ENCODE results near the gene PSMB8.
A peak's percentile ranks its signal among the peaks of the same experiment; 100 is the strongest.
"Not testable (repeated sequence)": the region's sequence is repeated elsewhere in the genome, so short reads cannot be mapped to it uniquely, and the experiment has no call there.

Gene PSMB8

DNA sequence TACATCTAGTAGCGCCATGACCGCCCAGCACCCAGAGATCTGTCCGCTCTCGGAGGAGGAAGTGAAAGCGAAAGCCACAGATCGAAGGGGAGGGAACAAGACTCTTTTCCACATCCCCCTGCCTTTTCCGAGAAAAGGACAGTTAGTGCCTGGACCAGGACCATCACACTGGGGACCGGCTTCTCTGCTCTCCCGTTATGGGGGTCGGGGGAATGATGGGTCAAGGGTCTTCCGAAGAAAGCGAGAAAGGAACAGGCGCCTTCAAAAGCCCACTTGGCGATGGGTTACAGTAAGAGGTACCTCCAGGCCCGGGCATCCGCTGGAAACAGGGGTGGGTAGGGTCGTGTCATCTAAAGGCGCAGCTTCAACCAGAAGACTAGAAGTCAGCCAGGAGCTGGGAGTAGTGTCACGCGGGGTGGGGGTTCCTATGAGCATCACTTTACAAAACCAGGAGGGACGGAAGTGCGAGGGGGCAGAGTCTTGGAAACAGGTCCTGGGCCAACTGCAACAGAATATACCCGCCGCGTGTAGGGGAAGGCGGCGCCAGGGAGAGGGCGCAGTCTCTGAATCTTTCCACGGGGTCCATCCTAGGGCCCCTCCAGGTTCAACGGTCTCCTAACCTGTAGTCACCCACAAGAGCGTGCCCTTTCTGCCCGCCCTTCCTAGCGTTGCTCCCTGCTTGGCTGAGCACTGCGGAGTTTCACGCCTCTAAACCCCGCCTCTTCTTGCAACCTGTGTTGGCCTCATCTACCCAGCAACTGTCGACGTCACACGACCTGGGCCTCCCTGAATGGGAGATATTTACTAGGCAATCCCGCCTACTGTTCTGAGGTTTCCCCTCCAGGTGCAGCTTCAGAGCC, at the start of gene PSMB8:
Gene PSMB8, minus strand, starts transcription at position 69 of the 860 bp plus-strand sequence. Its CDS starts 51 bp downstream, at position 18.
- peak; percentile 98 for DNase-seq

DNA sequence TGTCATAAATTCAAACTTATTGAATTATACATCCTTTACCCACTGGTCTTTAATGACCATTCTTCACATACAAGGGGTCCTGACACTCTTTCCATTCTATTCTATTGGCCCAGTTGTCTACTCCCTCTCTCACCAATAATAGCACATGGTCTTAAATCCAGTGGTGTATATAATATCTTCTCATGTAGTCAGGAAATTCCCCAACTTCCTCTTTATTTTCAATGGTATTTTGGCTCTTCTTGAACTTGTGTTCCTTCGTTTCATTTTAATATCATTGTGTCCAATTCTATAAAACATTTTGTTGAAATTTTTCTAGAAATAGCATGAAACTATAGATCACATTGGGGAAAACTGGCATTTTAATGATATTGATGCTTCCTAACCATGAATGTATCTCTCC, 47.0 kb upstream of the PSMB8 start:
- DNase-seq: no peak

DNA sequence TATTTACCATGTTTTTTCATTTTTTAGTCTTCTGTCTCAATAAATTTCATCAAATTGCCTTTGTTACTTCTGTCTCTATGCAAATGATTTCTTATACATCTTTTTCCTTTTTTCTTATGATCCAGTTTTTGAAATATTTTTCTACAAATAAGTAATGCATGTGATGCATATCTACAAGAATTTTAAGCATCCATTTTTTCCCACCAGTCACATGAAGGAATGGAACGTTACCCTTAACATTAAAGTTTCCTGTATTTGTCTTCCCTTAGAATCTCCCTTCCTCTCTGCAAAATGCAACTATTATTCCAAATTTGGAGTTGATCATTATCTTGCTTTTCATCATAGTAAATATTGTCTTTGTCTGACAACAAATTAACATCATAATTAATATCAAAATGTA, 45.7 kb upstream of the PSMB8 start:
- no peak for DNase-seq

DNA sequence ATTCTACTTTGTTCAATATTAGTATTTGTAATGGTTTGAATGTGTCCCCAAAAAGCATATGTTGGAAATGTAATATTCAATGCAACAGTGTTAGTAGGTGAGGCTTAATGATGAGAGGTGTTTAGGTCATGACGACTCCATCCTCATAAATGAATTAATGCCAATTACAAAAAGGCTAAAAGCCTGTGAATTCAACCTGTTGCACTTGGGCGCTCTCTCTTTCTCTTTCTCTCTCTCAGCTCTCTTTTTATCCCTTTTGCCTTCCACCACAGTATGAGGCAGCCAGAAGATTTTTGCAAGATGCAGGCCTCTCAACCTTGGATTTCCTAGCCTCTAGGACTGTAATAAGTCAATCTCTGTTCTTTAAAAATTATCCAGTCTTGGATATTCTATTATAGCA, 44.7 kb upstream of the PSMB8 start:
- no peak for DNase-seq

DNA sequence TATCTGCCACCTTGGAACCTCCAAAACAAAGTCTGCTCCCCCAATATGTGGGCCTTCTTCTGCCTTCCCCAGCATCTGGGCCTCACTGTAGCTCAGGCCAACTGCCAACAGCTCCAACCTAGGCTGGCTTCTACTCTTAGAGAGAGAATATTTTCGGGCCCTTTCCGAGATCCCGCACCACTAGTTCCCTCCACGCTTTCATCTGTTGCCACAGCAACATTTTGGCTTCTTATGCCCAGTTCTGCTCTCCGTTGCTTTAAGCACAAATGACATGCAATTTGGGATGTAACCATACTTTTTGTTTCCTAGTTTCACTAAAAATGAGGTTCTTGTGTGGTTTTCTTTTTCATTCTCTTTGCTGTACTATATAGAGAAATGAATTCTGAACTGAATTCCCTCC, 43.8 kb upstream of the PSMB8 start:
- no peak for DNase-seq

DNA sequence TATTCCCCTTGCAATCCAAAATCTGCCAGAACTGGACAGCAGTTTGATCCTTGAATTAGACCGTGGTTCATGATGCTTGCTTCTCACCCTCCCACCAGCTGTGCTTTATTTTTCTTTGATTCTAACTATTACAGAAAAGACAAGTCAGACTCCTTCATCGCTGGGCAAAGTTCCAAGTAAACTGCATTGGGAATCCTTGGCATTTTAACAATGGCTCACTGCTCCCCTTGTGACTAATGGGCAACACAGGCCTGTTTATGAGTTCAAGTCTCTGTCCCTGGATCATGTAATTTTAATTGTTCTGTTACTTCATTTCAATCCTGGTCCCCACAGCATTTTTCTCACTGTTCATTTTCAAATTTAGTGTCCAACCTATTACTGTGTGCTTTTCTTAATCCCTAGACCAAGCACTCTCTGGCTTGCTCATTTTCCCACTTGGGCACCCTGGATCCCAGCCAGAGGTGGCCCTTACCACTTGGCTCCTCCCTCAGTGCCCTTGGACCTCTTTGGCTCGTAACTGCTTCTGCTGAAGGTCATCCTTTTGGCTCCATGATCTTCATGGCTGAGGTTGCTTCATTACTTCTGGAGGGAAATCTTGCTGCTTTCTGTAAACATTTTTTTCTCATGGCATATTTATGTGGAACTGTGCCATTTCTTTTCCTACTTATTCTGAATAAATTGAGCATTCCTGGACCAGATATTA, 43.0 kb upstream of the PSMB8 start:
- DNase-seq: no peak

DNA sequence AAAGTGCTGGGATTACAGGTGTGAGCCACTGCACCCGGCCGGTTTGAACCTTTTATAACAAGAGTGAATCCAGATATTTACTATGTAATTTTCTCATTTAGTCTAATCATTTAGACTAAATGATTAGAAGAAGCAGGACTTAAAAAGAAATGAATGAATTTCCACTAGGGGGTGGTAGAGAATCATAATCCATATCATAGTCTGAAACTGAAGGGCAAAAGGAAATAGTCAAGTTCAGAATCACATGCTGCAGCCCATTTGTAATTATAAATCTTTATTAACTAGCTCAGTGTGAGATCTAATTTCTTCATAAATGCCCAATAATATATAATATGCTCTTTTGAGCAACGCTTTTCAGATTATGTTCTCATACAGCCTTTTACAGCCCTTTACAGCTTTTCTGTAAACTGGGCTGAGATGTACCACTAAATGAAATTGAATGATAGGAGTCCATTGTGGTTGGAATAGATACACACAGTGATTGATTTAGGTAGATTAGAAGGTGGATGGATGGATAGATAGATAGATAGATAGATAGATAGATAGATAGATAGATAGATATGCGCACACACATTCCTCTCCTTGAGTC, 41.9 kb upstream of the PSMB8 start:
- DNase-seq: no peak

DNA sequence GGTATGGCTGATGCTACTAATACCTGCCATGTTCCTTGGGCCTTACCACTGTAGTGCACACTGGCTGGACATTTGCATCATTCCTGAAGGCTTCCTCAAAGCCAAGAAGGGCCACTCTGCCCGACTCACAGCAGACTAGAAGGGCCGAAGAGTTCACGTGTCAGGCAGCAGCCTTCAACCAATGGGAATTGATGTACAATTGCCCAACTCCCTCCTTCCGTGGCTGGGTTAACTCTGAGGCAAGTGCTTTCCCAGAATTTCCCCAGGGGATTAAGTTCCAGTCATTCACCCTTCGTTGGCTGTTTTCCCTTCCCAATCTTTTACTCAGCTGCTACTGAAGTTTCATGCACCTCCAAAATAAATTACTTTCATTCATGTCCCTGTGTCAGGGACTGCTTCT, 39.9 kb upstream of the PSMB8 start:
- DNase-seq: no peak

DNA sequence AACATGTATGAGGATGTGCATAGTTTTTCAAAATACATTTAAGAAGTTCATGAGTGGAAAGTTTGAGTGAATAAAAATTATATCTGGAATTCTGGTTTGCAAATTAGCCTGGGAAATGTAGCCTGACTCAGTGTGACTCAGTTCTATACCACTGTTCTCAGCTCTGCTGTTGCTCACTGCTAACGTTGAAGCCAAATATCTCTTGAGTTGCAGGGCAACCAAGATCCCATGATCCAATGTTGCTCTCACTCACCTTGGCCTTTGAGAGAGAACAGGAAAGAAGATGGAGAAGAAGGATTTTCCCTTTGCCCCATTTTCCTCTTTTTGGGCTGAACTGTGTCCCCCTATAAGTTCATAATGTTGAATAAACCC, 39.0 kb upstream of the PSMB8 start:
- no peak for DNase-seq

DNA sequence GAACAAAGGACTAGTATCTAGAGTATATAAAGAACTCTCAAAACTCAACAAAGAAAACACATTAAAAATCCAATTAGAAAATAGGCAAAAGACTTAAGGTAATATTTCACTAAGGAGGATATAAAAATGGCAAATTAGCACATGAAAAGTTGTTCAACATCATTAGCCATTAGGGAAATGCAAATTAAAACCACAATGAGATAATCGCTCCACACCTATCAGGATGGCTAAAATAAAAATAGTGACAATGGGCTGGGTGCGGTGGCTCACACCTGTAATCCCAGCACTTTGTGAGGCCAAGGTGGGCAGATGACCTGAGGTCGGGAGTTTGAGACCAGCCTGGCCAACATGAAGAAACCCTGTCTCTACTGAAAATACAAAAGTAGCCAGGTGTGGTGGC, 37.1 kb upstream of the PSMB8 start:
- not testable (repeated sequence) for DNase-seq

DNA sequence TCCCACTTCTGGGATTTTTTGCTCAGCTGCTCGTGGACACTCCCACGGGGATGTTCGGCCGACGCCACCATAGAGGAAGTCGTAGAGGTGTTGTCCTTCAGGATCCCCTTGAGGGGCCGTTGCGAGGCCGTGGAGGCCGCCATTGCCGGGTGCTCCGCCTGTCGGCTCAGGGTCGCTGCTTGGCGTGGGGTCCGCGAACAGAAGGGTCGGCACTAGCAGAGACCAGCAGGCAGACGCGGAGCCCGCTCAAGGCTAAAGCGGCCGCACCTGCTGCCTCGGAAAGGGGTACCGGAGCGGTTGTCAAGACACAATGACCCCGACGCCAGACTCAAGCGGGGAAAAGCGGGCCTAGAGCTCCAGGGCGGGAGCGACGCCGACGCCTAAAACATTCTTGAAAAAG, 35.8 kb upstream of the PSMB8 start:
- DNase-seq: no peak

DNA sequence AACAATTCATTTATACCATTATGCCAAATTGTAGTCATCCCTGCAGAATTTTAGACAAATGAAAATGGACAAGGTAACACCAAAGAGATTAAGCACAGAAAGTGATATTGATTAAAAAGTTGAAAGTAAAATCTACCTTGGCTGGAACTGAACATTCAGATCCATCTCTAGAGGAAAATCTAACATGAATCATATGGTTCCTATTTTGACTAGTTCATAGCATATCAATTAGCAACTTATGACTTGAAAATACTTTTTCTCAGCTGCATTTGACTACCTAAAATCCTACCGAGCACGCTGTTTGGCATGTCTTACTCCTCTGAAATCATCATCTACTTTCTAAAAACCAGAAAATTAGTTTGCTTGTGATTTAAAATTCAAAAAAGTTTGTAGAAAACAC, 32.8 kb upstream of the PSMB8 start:
- DNase-seq: no peak

DNA sequence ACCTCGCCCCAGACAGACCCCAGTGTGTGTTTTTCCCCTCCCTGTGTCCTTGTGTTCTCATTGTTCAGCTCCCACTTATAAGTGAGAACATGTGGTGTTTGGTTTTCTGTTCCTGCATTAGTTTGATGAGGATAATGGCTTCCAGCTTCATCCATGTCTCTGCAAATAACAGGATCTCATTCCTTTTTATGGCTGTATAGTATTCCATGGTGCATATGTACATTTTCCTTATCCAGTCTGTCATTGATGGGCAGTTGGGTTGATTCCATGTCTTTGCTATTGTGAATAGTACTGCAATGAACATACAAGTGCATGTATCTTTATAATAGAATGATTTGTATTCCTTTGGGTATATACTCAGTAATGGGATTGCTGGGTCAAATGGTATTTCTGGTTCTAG, 30.1 kb upstream of the PSMB8 start:
- DNase-seq: not testable (repeated sequence)

DNA sequence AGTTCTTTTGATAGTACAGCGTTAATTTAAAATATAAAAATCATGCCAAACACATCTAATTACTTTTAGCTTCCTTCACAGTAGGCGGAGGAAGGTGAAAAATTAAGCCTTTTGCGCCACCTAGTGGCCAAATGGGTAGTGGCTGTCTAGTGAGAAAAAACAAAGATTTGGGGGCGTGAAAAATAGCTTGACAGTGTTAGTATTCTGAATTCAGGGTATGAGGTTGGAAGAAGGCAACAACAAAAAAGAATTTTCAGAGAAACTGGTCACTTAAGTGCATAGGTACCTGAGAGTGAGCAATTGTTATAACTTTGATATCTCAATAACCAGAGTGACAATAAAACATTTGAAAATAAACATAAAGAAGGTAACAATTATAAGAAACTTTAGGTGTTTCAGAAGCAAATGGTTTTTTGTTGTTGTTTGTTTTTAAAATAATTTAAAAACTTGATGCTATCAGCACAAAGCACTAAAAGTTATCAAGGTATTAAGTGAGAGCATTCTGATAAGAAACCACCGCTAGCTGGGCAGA, 24.5 kb upstream of the PSMB8 start:
- DNase-seq: peak; percentile 88

DNA sequence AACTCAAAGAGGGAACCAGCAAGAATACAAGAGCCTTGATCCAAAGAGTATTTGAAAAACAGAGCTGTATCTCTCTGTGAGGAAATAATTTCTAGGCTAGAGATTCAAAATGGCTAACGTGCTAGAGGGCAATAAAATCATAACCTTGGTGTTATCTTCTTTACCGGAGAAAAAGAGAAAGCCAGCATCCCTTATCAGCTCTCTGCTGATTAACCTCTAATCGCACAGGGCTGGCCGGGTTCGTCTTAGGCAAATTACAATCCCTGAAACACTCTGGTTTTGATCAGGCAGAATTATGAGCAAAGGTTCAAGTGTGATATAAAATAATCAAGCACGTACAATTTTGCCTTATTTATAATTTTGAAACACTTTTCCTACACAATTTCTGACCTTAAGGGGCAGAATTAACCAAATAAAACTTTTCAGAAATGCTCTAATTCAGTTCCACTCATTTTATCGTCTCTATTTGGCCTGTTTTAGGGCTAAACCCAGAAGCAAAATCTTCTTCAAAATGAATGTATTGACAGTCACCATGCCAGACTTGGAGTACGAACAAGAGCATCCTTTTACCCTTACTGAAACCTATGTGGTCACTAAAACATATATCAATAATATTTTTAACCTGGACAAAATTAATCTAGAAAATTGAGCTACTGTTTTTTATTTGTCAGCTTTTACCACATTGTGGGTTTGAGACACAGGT, 23.9 kb upstream of the PSMB8 start:
- DNase-seq: no peak

DNA sequence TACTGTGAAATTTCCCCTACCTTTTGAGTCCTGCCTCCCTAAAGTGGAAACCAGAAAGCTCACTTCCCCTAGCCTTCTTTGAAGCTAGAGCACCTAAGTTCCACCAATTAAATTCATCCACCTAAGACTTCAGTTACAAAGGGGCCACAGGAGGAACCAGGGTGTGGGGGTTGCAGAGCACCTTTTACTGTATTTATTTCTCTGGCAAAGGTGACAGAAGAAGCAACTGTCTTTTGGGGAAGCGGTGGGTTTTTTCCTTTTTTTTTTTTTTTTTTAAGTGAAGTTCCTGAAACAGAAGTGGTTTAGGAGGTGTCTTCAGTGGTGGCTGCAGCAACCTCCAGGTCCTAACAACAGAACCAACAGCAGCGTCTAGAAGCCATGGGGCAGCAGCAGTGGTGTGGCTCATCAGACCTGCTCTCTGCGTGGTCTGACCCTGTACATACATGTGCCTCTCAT, 23.2 kb upstream of the PSMB8 start:
- DNase-seq: no peak

DNA sequence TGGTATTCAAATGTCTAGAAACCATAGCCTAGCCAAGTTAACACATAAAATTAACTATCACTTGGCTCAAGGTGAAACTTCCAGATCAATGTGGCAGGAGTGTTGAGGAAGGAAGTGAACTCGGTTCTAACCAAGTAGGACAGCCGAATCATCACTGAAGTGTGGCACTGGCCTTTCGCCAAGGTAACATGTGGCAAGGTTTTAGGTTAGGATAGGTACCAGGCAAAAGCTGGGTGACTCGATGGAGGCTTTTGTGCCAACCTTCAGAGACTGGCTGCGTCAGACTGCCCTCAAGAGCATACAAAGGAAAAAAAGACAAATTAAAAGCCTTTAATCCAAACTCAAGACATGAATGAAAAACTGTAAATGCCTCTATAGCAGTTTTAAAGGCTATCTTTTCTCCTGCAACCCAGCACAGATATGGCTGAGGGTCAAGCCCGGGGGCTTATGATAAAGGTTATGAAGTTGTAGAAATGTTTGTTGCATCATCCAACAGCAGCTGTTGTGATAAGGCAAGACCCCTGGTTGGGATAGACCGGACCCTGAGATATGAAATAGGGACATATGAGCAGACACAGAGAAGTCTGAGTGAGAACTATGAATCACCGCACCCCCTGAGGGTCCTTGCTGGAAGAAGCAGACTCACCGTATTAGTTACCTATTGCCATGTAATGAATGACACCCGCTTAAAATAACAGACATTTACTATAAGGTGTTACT, 22.0 kb upstream of the PSMB8 start:
- no peak for DNase-seq

DNA sequence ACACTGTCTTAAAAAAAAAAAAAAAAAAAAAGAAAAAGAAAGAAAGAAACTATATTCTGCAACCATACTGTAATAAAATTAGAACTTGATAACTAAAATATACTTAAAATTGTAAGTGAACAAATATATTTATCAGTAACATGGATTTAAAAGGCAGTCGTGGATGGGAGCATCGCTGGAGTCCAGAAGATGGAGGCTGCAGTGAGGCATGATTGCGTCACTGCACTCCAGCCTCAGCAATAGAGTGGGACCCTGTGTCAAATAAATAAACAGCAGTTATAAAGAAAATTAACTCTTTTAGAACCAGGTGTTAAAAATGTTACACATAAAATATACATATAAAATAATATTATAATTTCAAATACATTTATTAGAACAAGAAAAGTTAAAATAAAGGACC, 18.9 kb upstream of the PSMB8 start:
- DNase-seq: no peak

DNA sequence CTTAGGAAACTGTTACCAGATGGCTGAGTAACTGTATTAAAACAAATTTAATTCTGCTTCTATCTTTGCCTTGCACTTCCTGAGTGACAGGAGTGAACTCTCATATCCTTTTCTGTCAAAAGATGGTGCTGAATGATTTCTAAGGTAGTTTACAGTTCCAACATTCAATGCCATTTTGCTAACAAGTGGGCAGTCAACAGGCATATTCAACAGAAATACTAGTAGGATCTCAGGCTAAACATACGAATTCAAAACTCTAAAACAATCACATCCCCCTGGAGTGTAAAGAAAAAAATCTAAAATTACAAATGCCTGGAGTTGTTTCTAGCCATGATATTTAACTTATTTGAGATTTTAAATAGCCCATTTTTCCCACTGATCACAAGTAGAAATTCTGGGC, 16.8 kb upstream of the PSMB8 start:
- DNase-seq: no peak

DNA sequence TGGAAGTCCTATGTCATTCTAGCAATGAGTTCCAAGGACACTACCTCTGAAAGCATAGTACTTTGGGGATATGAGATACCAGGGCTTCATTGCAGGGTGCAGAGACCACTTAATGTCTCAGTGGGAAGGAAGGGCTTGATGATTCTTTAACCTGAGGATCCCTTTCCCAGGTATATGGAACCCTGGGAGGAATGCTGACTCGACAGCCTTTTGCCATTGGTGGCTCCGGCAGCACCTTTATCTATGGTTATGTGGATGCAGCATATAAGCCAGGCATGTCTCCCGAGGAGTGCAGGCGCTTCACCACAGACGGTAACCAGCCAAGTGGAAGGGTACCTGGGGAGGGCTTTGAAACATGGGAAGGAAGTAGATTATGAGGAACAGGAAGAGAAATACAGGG, 14.3 kb upstream of the PSMB8 start:
- no peak for DNase-seq

DNA sequence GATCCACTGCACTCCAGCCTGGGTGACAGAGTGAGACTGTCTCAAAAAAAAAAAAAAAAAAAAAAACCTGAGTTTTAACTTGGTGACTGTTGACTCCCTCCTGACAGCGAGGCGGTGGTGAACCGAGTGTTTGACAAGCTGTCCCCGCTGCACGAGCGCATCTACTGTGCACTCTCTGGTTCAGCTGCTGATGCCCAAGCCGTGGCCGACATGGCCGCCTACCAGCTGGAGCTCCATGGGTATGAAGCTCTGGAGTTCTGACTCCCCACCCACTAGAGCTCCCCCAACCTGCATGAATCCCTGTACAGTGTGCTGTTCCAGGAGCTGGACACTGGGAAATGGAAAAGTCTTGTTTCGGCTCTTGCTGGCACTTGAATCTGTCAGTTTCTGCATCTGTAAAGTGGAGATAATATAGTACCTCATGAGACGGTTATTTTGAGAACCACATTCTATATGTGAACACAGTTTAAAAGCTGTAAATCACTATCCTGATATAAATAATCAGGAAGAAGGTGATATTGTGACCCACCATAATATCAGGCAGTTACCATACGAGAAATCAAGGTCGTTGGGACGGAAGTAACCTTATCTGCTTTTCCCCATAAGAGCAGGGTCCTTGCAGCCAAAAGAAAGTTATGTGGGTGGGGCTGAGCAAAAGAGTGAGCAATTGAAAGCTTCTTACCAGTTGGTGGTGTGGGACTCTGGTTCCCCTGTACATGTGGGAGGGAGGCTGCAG, 13.5 kb upstream of the PSMB8 start:
- DNase-seq: no peak

All from activated gamma-delta T cell treated with Interleukin-2 at 50 U/mL for 16 hours (primary cell).